ENCODE results near the gene NUAK2.

Gene NUAK2

DNA sequence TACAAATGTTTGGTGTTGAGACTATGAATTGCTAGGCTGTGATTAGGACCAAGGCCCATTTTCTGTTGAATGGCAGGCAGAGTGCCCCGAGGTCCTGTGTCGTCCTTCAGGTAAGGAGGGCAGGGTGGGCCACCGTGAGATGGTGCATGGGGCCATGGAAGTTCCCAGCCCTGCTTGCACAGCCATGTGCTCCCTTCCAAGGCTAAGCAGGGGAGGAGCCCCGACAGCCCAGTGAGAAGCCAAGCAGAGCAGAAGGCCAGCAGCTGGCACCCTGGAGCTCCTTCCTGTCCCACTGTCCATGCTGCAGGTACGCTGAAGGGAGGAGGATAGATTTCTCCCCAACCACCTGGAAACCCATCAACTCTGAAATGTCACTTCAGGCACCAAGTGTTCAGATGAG is 8.2 kb upstream of the NUAK2 start:
- H3K4me3 ChIP-seq (ENCODE audit: low read depth, low read length): no peak overlapping the region
- TF ChIP-seq, protein P1, sequence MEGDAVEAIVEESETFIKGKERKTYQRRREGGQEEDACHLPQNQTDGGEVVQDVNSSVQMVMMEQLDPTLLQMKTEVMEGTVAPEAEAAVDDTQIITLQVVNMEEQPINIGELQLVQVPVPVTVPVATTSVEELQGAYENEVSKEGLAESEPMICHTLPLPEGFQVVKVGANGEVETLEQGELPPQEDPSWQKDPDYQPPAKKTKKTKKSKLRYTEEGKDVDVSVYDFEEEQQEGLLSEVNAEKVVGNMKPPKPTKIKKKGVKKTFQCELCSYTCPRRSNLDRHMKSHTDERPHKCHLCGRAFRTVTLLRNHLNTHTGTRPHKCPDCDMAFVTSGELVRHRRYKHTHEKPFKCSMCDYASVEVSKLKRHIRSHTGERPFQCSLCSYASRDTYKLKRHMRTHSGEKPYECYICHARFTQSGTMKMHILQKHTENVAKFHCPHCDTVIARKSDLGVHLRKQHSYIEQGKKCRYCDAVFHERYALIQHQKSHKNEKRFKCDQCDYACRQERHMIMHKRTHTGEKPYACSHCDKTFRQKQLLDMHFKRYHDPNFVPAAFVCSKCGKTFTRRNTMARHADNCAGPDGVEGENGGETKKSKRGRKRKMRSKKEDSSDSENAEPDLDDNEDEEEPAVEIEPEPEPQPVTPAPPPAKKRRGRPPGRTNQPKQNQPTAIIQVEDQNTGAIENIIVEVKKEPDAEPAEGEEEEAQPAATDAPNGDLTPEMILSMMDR (IDR thresholded peaks at IDR 0.05; ENCODE audit: control insufficient read depth, extremely low read depth, insufficient read depth): no peak
- no peak for DNase-seq (ENCODE audit: low read depth)

DNA sequence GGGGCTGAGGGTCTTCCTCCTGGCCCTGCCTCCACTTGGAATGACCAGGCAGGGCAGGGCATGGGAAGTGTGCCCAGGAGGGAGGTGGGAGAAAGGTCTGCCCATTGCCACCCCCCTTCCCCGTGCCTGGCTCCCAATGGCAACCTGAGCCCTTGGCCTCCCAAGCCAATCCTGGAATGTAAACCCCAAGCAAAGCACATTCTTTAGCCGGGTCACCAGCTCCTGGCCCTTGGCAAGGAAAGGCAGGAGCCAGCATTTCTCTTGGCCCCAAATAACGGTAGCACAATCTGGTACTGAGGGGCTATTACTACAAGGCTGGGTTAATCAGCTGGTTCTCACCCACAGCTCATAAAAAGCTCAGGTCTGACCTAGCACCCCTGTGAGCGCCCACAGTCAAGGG is 6.9 kb upstream of the NUAK2 start:
- DNase-seq (ENCODE audit: low read depth): no peak
- no peak overlapping the region for H3K4me3 ChIP-seq (ENCODE audit: low read depth, low read length)
- TF ChIP-seq, protein P1 (IDR thresholded peaks at IDR 0.05; ENCODE audit: control insufficient read depth, extremely low read depth, insufficient read depth): no peak

DNA sequence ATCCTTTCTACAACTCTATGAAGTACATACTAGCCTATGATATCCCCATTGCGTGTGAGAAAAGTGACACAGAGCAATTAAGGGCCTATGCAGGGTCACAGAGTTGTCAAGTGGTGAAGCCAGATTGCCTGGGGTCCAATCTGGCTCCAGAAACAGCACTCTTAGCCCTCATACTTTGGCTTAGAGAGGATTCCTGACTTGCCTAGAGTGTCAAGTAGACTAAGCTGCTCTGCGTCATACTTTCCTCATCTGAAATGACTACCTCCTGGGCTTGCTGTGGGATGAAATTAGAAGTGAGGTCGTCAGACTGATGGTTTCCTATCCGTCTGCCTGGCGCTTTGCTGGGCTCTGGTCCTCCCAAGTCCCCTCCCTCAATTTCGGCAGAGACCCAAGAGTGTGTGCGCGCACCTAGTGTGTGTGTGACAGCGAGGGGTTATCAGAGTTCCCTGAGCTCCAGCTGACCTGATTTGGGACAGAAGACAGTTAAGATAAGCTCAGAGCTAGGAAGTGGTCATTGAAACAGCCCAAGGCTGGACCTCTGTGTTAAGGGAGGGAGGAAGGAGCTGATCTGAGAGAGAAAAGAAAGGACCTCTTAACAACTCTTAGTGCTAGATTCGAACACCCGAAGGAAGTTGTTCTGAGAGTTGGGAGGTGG is 5.4 kb upstream of the NUAK2 start:
- H3K4me3 ChIP-seq (ENCODE audit: low read depth, low read length): no peak overlapping the region
- no peak for DNase-seq (ENCODE audit: low read depth)
- TF ChIP-seq, protein P1 (IDR thresholded peaks at IDR 0.05; ENCODE audit: control insufficient read depth, extremely low read depth, insufficient read depth): no peak

DNA sequence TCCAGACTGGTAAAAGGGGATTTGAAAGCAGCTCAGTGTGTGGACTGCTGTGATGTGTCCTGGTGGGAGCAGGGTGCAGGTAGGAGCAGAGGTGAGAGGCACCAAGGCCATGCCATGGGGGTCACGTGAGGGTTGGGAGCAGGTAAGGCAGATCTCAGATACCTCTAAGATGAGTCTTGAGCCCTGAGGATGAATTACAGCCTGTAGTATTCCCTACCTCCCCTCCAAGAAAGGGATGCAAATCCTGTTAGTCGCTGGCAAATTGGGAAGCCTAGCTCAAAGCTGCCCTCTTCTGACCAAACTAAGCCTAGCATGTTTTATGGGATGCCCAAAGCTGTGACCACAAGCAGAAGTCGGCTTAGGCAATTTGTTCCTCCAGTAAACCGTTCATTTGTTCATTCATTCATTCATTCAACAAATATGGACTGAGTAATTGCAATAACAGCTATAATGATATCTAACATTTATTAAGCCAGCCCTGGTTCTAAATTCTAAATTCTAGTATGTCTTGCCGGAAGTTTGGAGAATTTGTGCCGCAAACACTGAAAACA is 3.9 kb upstream of the NUAK2 start:
- TF ChIP-seq, protein P1 (IDR thresholded peaks at IDR 0.05; ENCODE audit: control insufficient read depth, extremely low read depth, insufficient read depth): peak; percentile 89
- DNase-seq (ENCODE audit: low read depth): no peak
- H3K4me3 ChIP-seq (ENCODE audit: low read depth, low read length): no peak overlapping the region

DNA sequence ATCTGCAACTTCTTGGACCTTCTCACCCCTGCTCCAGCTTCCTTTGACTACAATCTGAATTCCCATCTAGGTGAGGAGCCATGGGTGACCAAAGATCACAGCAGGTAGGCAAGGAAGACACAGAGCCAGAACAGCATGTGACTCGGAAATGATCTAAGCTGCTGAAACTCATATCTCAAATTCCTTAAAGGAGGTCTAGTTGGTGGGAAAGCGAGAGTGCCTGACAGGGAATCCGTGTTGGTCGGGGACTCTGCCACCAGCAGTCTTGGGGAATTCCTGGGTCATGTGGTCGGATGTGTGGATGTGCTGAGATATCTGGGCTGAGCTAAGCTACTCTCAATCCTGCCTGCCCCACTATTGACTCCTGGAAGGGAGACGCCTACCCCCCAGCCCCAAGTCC is 3.2 kb upstream of the NUAK2 start:
- TF ChIP-seq, protein P1 (IDR thresholded peaks at IDR 0.05; ENCODE audit: control insufficient read depth, extremely low read depth, insufficient read depth): no peak

DNA sequence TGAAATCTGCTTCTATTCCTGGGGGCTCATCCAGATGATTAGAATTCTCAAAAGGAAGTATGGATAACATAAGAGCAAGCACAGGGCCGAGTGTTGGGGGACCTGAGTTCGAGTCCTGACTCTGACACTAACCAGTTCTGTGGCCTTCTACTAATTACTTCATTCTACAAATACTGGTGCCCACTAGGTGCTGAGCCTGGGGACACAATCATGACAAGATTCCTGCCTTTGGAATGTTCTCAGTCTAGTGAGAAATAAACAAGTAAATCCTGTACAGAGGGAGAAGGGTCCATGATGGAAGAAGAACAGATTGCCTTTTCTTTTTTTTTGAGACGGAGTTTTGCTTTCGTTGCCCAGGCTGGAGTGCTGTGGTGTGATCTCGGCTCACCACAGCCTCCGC is 2.2 kb upstream of the NUAK2 start:
- TF ChIP-seq, protein P1 (IDR thresholded peaks at IDR 0.05; ENCODE audit: control insufficient read depth, extremely low read depth, insufficient read depth): no peak
- no peak for DNase-seq (ENCODE audit: low read depth)

More for the DNA sequence above, 3.2 kb upstream of the NUAK2 start:
- DNase-seq (ENCODE audit: low read depth): no peak
- H3K4me3 ChIP-seq (ENCODE audit: low read depth, low read length): no peak overlapping the region

DNA sequence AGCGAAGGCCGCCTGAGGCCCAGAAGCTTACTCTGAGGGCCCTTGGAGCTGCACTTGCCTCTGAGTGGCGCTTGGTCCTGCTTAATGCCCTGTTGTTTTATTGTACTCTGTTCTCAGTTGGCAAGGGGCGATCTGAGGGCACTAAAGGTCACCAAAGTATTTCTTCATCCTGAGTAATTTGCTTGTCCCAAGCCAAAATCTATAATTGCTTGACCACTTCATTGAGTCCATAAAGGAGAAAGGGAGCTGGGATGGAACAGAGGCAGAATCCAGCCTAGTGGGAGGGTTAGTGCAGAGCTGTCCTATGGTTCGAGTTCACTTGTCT is 376 bp upstream of the NUAK2 start:
- DNase-seq (ENCODE audit: low read depth): no peak
- H3K4me3 ChIP-seq (ENCODE audit: low read depth, low read length): peak overlapping the region; percentile 84
- TF ChIP-seq, protein P1 (IDR thresholded peaks at IDR 0.05; ENCODE audit: control insufficient read depth, extremely low read depth, insufficient read depth): no peak

More for the DNA sequence above, 2.2 kb upstream of the NUAK2 start:
- no peak overlapping the region for H3K4me3 ChIP-seq (ENCODE audit: low read depth, low read length)

All from LNCaP clone FGC (cell line).